Adipocyte (in vitro differentiated cells): Measurements from ENCODE around the gene TSPAN1.

Source experiments
- DNase-seq: peaks from one replicate; pipeline ENCODE4 v3.0.0-alpha.2; 2015; ENCODE audit warnings: low read depth
- H3K27me3 ChIP-seq: replicated peaks from 2 replicates; pipeline ENCODE4 v1.7.0; 2013; ENCODE audit warnings: mild to moderate bottlenecking, low read length, moderate library complexity; ENCODE audit not compliant: control insufficient read depth, insufficient read depth
- H3K36me3 ChIP-seq: 2 replicates; pipeline ENCODE4 v1.7.0; 2013; ENCODE audit warnings: low read length, mild to moderate bottlenecking, moderate library complexity; ENCODE audit not compliant: control insufficient read depth, insufficient read depth, severe bottlenecking
- H3K4me1 ChIP-seq: 2 replicates; pipeline ENCODE4 v1.7.0; 2013; ENCODE audit warnings: mild to moderate bottlenecking, low read length, moderate library complexity; ENCODE audit not compliant: control insufficient read depth, insufficient read depth
- H3K4me3 ChIP-seq: 2 replicates; pipeline ENCODE4 v1.7.0; 2013; ENCODE audit warnings: mild to moderate bottlenecking, low read length, moderate library complexity
- H3K9ac ChIP-seq: 2 replicates; pipeline ENCODE4 v1.7.0; 2013; ENCODE audit warnings: mild to moderate bottlenecking, low read length, moderate library complexity
- H3K9me3 ChIP-seq: 2 replicates; pipeline ENCODE4 v1.7.0; 2013; ENCODE audit warnings: mild to moderate bottlenecking, low read length, moderate library complexity; ENCODE audit not compliant: control insufficient read depth

The TSPAN1 gene

GRCh38 chr1:46136711-46137110, 38.2 kb upstream of the TSPAN1 start:
- Histone ChIP-seq H3K4me1 (peaks cover 27% of the 10 kb centered on the region), H3K27me3 (no peaks in the 10 kb centered on the region), H3K9me3 (no peaks in the 10 kb centered on the region), H3K4me3 (no peak overlapping the region), H3K36me3 (no peaks in the 10 kb centered on the region), H3K9ac (no peak overlapping the region)
- DNase-seq = no peak

GRCh38 chr1:46137916-46138315, 37.0 kb upstream of the TSPAN1 start:
- Histone ChIP-seq H3K4me1 (peaks cover 27% of the 10 kb centered on the region), H3K27me3 (no peaks in the 10 kb centered on the region), H3K9me3 (no peaks in the 10 kb centered on the region), H3K9ac (peak overlapping the region; percentile 53), H3K4me3 (peak overlapping the region; percentile 65), H3K36me3 (no peaks in the 10 kb centered on the region)
- DNase-seq = peak; percentile 74

GRCh38 chr1:46148318-46148717, 26.6 kb upstream of the TSPAN1 start:
- Histone ChIP-seq H3K4me3 (no peak overlapping the region), H3K9me3 (no peaks in the 10 kb centered on the region), H3K36me3 (no peaks in the 10 kb centered on the region), H3K4me1 (peaks cover 10% of the 10 kb centered on the region), H3K27me3 (no peaks in the 10 kb centered on the region), H3K9ac (no peak overlapping the region)
- no peak for DNase-seq

GRCh38 chr1:46150085-46150484, 24.8 kb upstream of the TSPAN1 start:
- Histone ChIP-seq H3K4me3 (no peak overlapping the region), H3K27me3 (no peaks in the 10 kb centered on the region), H3K4me1 (peaks cover 10% of the 10 kb centered on the region), H3K9me3 (no peaks in the 10 kb centered on the region), H3K9ac (no peak overlapping the region), H3K36me3 (no peaks in the 10 kb centered on the region)
- no peak for DNase-seq

GRCh38 chr1:46152016-46152415, 22.9 kb upstream of the TSPAN1 start:
- no peaks in the 10 kb centered on the region for H3K36me3 ChIP-seq
- no peak overlapping the region for H3K9ac ChIP-seq
- H3K4me1 ChIP-seq = peaks cover 10% of the 10 kb centered on the region
- H3K27me3 ChIP-seq = no peaks in the 10 kb centered on the region
- H3K9me3 ChIP-seq = no peaks in the 10 kb centered on the region
- DNase-seq = peak; percentile 72
- no peak overlapping the region for H3K4me3 ChIP-seq

- Histone ChIP-seq H3K27me3 (no peaks in the 10 kb centered on the region), H3K9me3 (no peaks in the 10 kb centered on the region), H3K36me3 (no peaks in the 10 kb centered on the region), H3K9ac (no peak overlapping the region), H3K4me3 (no peak overlapping the region), H3K4me1 (peaks cover 10% of the 10 kb centered on the region)
- DNase-seq = no peak
Observed at GRCh38 chr1:46153228-46153627, 21.7 kb upstream of the TSPAN1 start.

GRCh38 chr1:46153732-46154131, 21.2 kb upstream of the TSPAN1 start:
- H3K4me1 ChIP-seq = peaks cover 10% of the 10 kb centered on the region
- no peaks in the 10 kb centered on the region for H3K27me3 ChIP-seq
- no peak for DNase-seq
- H3K36me3 ChIP-seq = no peaks in the 10 kb centered on the region
- no peaks in the 10 kb centered on the region for H3K9me3 ChIP-seq
- H3K9ac ChIP-seq = no peak overlapping the region
- H3K4me3 ChIP-seq = no peak overlapping the region

GRCh38 chr1:46157916-46158311, 17.0 kb upstream of the TSPAN1 start:
- H3K27me3 ChIP-seq = no peaks in the 10 kb centered on the region
- H3K4me3 ChIP-seq = no peak overlapping the region
- no peak overlapping the region for H3K9ac ChIP-seq
- no peak for DNase-seq
- no peaks in the 10 kb centered on the region for H3K9me3 ChIP-seq
- no peaks in the 10 kb centered on the region for H3K4me1 ChIP-seq
- H3K36me3 ChIP-seq = no peaks in the 10 kb centered on the region

- Histone ChIP-seq H3K4me1 (no peaks in the 10 kb centered on the region), H3K36me3 (no peaks in the 10 kb centered on the region), H3K9me3 (no peaks in the 10 kb centered on the region), H3K27me3 (no peaks in the 10 kb centered on the region), H3K4me3 (no peak overlapping the region), H3K9ac (no peak overlapping the region)
- DNase-seq = no peak
Observed at GRCh38 chr1:46158312-46159281, 16.3 kb upstream of the TSPAN1 start.

GRCh38 chr1:46159516-46159915, 15.4 kb upstream of the TSPAN1 start:
- peaks cover 5% of the 10 kb centered on the region for H3K27me3 ChIP-seq
- no peaks in the 10 kb centered on the region for H3K9me3 ChIP-seq
- no peak for DNase-seq
- no peaks in the 10 kb centered on the region for H3K4me1 ChIP-seq
- H3K4me3 ChIP-seq = no peak overlapping the region
- no peaks in the 10 kb centered on the region for H3K36me3 ChIP-seq
- no peak overlapping the region for H3K9ac ChIP-seq

- no peak for DNase-seq
- Histone ChIP-seq H3K27me3 (peaks cover 5% of the 10 kb centered on the region), H3K4me1 (no peaks in the 10 kb centered on the region), H3K9me3 (no peaks in the 10 kb centered on the region), H3K36me3 (no peaks in the 10 kb centered on the region), H3K9ac (no peak overlapping the region), H3K4me3 (no peak overlapping the region)
Observed at GRCh38 chr1:46160212-46160611, 14.7 kb upstream of the TSPAN1 start.
